Measurements from ENCODE around the gene MTA3.

Gene MTA3

DNA sequence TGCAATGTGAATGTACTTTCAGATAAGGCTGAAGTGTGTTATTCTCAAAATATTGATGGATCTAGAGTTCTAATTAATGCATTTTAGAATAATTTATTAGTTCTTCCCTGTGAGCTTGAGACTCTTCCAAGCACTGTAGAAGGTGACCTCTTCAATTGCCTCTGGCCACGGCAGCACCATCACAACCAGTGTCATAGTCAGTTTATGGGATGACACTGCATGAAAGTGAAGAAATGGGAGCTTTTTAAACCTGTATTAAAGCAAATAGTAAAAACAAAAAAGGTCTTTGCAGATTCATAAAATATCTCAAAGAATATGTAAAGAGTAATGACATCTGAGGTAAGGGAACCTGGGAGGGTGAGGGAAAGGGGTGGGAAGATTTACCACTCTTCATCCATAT, 143.5 kb downstream of the MTA3 start:
- TF ChIP-seq, protein P1, sequence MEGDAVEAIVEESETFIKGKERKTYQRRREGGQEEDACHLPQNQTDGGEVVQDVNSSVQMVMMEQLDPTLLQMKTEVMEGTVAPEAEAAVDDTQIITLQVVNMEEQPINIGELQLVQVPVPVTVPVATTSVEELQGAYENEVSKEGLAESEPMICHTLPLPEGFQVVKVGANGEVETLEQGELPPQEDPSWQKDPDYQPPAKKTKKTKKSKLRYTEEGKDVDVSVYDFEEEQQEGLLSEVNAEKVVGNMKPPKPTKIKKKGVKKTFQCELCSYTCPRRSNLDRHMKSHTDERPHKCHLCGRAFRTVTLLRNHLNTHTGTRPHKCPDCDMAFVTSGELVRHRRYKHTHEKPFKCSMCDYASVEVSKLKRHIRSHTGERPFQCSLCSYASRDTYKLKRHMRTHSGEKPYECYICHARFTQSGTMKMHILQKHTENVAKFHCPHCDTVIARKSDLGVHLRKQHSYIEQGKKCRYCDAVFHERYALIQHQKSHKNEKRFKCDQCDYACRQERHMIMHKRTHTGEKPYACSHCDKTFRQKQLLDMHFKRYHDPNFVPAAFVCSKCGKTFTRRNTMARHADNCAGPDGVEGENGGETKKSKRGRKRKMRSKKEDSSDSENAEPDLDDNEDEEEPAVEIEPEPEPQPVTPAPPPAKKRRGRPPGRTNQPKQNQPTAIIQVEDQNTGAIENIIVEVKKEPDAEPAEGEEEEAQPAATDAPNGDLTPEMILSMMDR (conservative IDR thresholded peaks at IDR 0.05; ENCODE audit: low read length) = no peak
- no peak for TF ChIP-seq EZH2phosphoT487 (IDR thresholded peaks at IDR 0.05; ENCODE audit: borderline replicate concordance)
- Histone ChIP-seq H3K27me3 (ENCODE audit: insufficient read depth, low read length, poor library complexity, severe bottlenecking) (no peaks in the 10 kb centered on the region), H2AFZ (ENCODE audit: low read length) (no peak overlapping the region)

DNA sequence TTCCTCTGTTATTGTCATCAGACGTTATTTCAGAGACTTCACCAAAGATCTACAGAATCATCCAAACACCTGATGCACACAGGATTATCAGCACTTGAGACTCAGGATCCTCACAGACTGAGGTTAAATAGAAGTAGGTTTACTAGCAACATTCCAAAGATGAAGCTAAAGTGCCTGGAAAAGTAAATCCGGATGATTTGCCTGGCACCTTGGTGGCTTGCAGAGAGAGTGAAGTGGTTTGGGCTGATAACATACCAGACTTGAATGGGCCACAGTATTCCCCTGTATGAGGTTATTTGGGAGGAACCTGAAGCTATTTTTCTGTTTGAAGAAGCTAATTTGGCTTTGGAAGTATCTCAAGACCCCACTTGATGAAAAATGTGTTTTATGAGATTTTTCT, 144.5 kb downstream of the MTA3 start:
- H3K79me2 ChIP-seq (ENCODE audit: insufficient read depth, low read length) = no peaks in the 10 kb centered on the region
- no peaks in the 10 kb centered on the region for H3K9me3 ChIP-seq (ENCODE audit: insufficient read depth, low read depth, low read length)
- no peaks in the 10 kb centered on the region for H3K27me3 ChIP-seq (ENCODE audit: insufficient read depth, low read length, poor library complexity, severe bottlenecking)
- H2AFZ ChIP-seq (ENCODE audit: low read length) = no peak overlapping the region
- no peak overlapping the region for H3K9ac ChIP-seq (ENCODE audit: low read depth, low read length, poor library complexity, severe bottlenecking)
- no peak overlapping the region for H3K4me3 ChIP-seq (ENCODE audit: low read length, poor library complexity, severe bottlenecking)
- no peak for TF ChIP-seq EZH2phosphoT487 (IDR thresholded peaks at IDR 0.05; ENCODE audit: borderline replicate concordance)
- no peaks in the 10 kb centered on the region for H3K9me2 ChIP-seq (replicated peaks; ENCODE audit: low read depth, low read length)
- H3K4me2 ChIP-seq (ENCODE audit: low read depth, low read length, poor library complexity, severe bottlenecking) = no peak overlapping the region
- H4K20me1 ChIP-seq (ENCODE audit: insufficient read depth, low read length, poor library complexity, severe bottlenecking) = no peaks in the 10 kb centered on the region
- no peaks in the 10 kb centered on the region for H3F3A ChIP-seq (ENCODE audit: low read depth)
- H3K36me3 ChIP-seq (ENCODE audit: insufficient read depth, low read length) = peaks cover 21% of the 10 kb centered on the region
- no peaks in the 10 kb centered on the region for H3K4me1 ChIP-seq (ENCODE audit: insufficient read depth, low read length, poor library complexity, severe bottlenecking)

More for the DNA sequence above, 143.5 kb downstream of the MTA3 start:
- Histone ChIP-seq H3K9ac (ENCODE audit: low read depth, low read length, poor library complexity, severe bottlenecking) (no peak overlapping the region), H3K4me2 (ENCODE audit: low read depth, low read length, poor library complexity, severe bottlenecking) (no peak overlapping the region), H4K20me1 (ENCODE audit: insufficient read depth, low read length, poor library complexity, severe bottlenecking) (no peaks in the 10 kb centered on the region), H3K79me2 (ENCODE audit: insufficient read depth, low read length) (no peaks in the 10 kb centered on the region), H3K4me3 (ENCODE audit: low read length, poor library complexity, severe bottlenecking) (no peak overlapping the region), H3K36me3 (ENCODE audit: insufficient read depth, low read length) (peaks cover 21% of the 10 kb centered on the region), H3K4me1 (ENCODE audit: insufficient read depth, low read length, poor library complexity, severe bottlenecking) (no peaks in the 10 kb centered on the region), H3K9me2 (replicated peaks; ENCODE audit: low read depth, low read length) (no peaks in the 10 kb centered on the region), H3F3A (ENCODE audit: low read depth) (no peaks in the 10 kb centered on the region), H3K9me3 (ENCODE audit: insufficient read depth, low read depth, low read length) (no peaks in the 10 kb centered on the region)

DNA sequence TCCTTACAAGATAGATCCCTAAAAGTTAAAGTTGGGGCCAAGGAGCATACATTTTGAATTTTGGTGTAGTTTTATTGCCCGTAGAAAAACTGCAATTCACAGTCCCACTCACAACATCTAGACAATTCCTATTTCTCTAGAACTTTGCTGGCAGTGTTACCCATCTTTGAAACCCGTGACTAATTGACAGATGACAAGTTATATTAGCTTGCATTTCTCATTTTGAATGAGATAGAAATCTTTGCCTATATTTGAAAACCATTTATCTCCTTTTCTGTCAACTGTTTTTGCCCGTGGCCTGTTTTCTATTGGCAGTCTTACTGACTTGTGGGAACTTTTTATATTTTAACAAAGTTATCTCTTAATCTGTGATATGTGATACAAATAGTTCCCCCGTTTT, 145.5 kb downstream of the MTA3 start:
- TF ChIP-seq EZH2phosphoT487 (IDR thresholded peaks at IDR 0.05; ENCODE audit: borderline replicate concordance) = no peak
- TF ChIP-seq, protein P1 (conservative IDR thresholded peaks at IDR 0.05; ENCODE audit: low read length) = no peak
- Histone ChIP-seq H3K9me2 (replicated peaks; ENCODE audit: low read depth, low read length) (no peaks in the 10 kb centered on the region), H3K9ac (ENCODE audit: low read depth, low read length, poor library complexity, severe bottlenecking) (no peak overlapping the region), H3K4me1 (ENCODE audit: insufficient read depth, low read length, poor library complexity, severe bottlenecking) (no peaks in the 10 kb centered on the region), H3K4me2 (ENCODE audit: low read depth, low read length, poor library complexity, severe bottlenecking) (no peak overlapping the region), H3K79me2 (ENCODE audit: insufficient read depth, low read length) (no peaks in the 10 kb centered on the region), H3K27me3 (ENCODE audit: insufficient read depth, low read length, poor library complexity, severe bottlenecking) (no peaks in the 10 kb centered on the region), H3F3A (ENCODE audit: low read depth) (no peaks in the 10 kb centered on the region), H4K20me1 (ENCODE audit: insufficient read depth, low read length, poor library complexity, severe bottlenecking) (no peaks in the 10 kb centered on the region), H3K4me3 (ENCODE audit: low read length, poor library complexity, severe bottlenecking) (no peak overlapping the region), H3K9me3 (ENCODE audit: insufficient read depth, low read depth, low read length) (no peaks in the 10 kb centered on the region), H3K36me3 (ENCODE audit: insufficient read depth, low read length) (peaks cover 13% of the 10 kb centered on the region), H2AFZ (ENCODE audit: low read length) (no peak overlapping the region)

DNA sequence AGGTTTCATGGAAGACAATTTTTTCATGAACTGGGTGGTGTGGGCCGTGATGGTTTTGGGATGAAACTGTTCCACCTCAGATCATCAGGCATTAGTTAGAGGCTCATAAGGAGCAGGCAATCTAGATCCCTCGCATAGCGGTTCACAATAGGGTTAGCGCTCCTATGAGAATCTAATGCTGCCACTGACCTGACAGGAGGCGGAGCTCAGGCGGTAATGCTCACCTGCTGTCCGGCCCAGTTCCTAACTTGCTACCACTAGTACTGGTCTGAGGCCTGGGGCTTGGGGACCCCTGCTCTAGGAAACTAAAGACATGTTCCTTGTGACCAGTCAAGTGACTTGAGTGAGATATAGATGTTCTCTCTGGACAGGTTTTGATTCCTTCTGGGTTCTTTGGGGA, 146.3 kb downstream of the MTA3 start:
- no peak for TF ChIP-seq EZH2phosphoT487 (IDR thresholded peaks at IDR 0.05; ENCODE audit: borderline replicate concordance)
- TF ChIP-seq, protein P1 (conservative IDR thresholded peaks at IDR 0.05; ENCODE audit: low read length) = no peak

More for the DNA sequence above, 146.3 kb downstream of the MTA3 start:
- no peaks in the 10 kb centered on the region for H3K79me2 ChIP-seq (ENCODE audit: insufficient read depth, low read length)
- H3F3A ChIP-seq (ENCODE audit: low read depth) = no peaks in the 10 kb centered on the region
- H3K27me3 ChIP-seq (ENCODE audit: insufficient read depth, low read length, poor library complexity, severe bottlenecking) = no peaks in the 10 kb centered on the region
- H4K20me1 ChIP-seq (ENCODE audit: insufficient read depth, low read length, poor library complexity, severe bottlenecking) = no peaks in the 10 kb centered on the region
- H3K4me1 ChIP-seq (ENCODE audit: insufficient read depth, low read length, poor library complexity, severe bottlenecking) = no peaks in the 10 kb centered on the region
- H3K9me3 ChIP-seq (ENCODE audit: insufficient read depth, low read depth, low read length) = no peaks in the 10 kb centered on the region
- no peak overlapping the region for H3K4me2 ChIP-seq (ENCODE audit: low read depth, low read length, poor library complexity, severe bottlenecking)
- no peak overlapping the region for H3K4me3 ChIP-seq (ENCODE audit: low read length, poor library complexity, severe bottlenecking)
- H3K36me3 ChIP-seq (ENCODE audit: insufficient read depth, low read length) = peaks cover 5% of the 10 kb centered on the region
- no peak overlapping the region for H2AFZ ChIP-seq (ENCODE audit: low read length)
- H3K9ac ChIP-seq (ENCODE audit: low read depth, low read length, poor library complexity, severe bottlenecking) = no peak overlapping the region
- no peaks in the 10 kb centered on the region for H3K9me2 ChIP-seq (replicated peaks; ENCODE audit: low read depth, low read length)

Measured in Loucy (cell line).